HepG2 (cell line): ENCODE results near the gene ACTRT2. TPM values are rescaled to one million over a fixed set of nuclear protein-coding genes. Genes with fewer than 3 reads are reported as not detected.

ENCODE experiments used
- ATAC-seq: fragments of 200-7000 bp; cut with Tn5 transposase; 3 replicates; pipeline ENCODE4 v1.9.1; 2020; ENCODE audit warnings: mild to moderate bottlenecking, moderate library complexity
- BruUV-seq: library from RNA; stranded (reverse); fragments of 400-500 nt; replicated peaks from 2 replicates; lab custom pipeline; 2021; lab: Mats Ljungman, UMichigan
- CTCF ChIA-PET: fragments of 300-600 bp; formaldehyde crosslinking; extraction: SDS; loops from one replicate; lab custom pipeline; 2021; ENCODE audit warnings: low total read pairs, inconsistent platforms, low intra/inter-chr PET ratio; lab: Yijun Ruan, JAX
- POLR2A ChIA-PET: fragments of 350-600 bp; sonication (Branson Sonifier 250); formaldehyde crosslinking; loops from one replicate; lab custom pipeline; 2020; ENCODE audit warnings: antibody characterized with exemption, inconsistent platforms; lab: Yijun Ruan, JAX
- DNase-seq: peaks from one replicate; pipeline ENCODE4 v3.0.0-alpha.2; 2015; ENCODE audit warnings: low spot score
- FAIRE-seq: peaks from 3 replicates; lab custom pipeline; 2011; peaks lifted over from hg19 to GRCh38; lab: Jason Lieb, UNC
- H2AFZ ChIP-seq: one replicate; pipeline ENCODE4 v1.6.1; 2011; ENCODE audit warnings: low read length, inconsistent platforms
- H3K27ac ChIP-seq: fragments of 300-600 bp; 3 replicates; pipeline ENCODE4 v1.8.0; 2011; ENCODE audit warnings: mixed run types, mild to moderate bottlenecking, mixed read lengths, low read length, inconsistent platforms; ENCODE audit not compliant: insufficient read depth; ENCODE audit errors: extremely low read length
- H3K27me3 ChIP-seq, 2 experiments: fragments of 200-600 bp in 1 of 2; 2 replicates in 1 of 2; 3 replicates in 1 of 2; pipeline versions ENCODE4 v1.6.0 to v1.8.0; 2011; ENCODE audit warnings: low read length in 2 of 2, mild to moderate bottlenecking in 2 of 2, moderate library complexity in 2 of 2, inconsistent platforms in 1 of 2; ENCODE audit not compliant: insufficient read depth in 2 of 2, control insufficient read depth in 1 of 2
- H3K36me3 ChIP-seq, 2 experiments: fragments of 200-600 bp in 1 of 2; replicated peaks in 1 of 2; 2 replicates in 1 of 2; 3 replicates in 1 of 2; pipeline versions ENCODE4 v1.5.1 to v1.8.0; 2011; ENCODE audit warnings: low read length in 2 of 2, inconsistent platforms in 1 of 2; ENCODE audit not compliant: insufficient read depth in 2 of 2, control insufficient read depth in 1 of 2
- H3K4me1 ChIP-seq: 2 replicates; pipeline ENCODE4 v1.5.1; 2012; ENCODE audit warnings: low read length, inconsistent platforms; ENCODE audit not compliant: insufficient read depth
- H3K4me2 ChIP-seq: 2 replicates; pipeline ENCODE4 v1.6.0; 2011; ENCODE audit warnings: low read depth, low read length, inconsistent platforms
- H3K4me3 ChIP-seq, 3 experiments: fragments of 200-600 bp in 1 of 3; sonication (generic), shearing (Covaris generic) in 1 of 3; replicated peaks in 1 of 3; 2 replicates each; pipeline ENCODE4 v1.5.1; 2011 to 2016; ENCODE audit warnings: low read length in 3 of 3, inconsistent platforms in 2 of 3, low read depth in 2 of 3, mild to moderate bottlenecking in 2 of 3, control low read depth in 1 of 3, mixed read lengths in 1 of 3; ENCODE audit not compliant: insufficient read depth in 1 of 3
- H3K79me2 ChIP-seq: one replicate; pipeline ENCODE4 v1.6.1; 2011; ENCODE audit warnings: low read length, inconsistent platforms; ENCODE audit not compliant: insufficient read depth
- H3K9ac ChIP-seq: 2 replicates; pipeline ENCODE4 v1.6.0; 2011; ENCODE audit warnings: mild to moderate bottlenecking, low read depth, low read length, inconsistent platforms; ENCODE audit not compliant: insufficient read depth
- H3K9me3 ChIP-seq: 2 replicates; pipeline ENCODE4 v1.5.1; 2012; ENCODE audit warnings: mild to moderate bottlenecking, low read length
- H4K20me1 ChIP-seq: 2 replicates; pipeline ENCODE4 v1.6.0; 2011; ENCODE audit warnings: inconsistent platforms, mild to moderate bottlenecking, low read length, moderate library complexity; ENCODE audit not compliant: insufficient read depth
- ATRX ChIP-seq: sonication (generic); formaldehyde crosslinking; IDR thresholded peaks from 2 replicates; pipeline ENCODE4 v1.4.0; 2020; ENCODE audit warnings: missing genetic modification reagents, borderline replicate concordance
- CBFB ChIP-seq: sonication (generic); formaldehyde crosslinking; IDR thresholded peaks from 2 replicates; pipeline ENCODE4 v1.4.0; 2020; ENCODE audit warnings: missing genetic modification reagents
- FOXC1 ChIP-seq: sonication (generic); formaldehyde crosslinking; IDR thresholded peaks from 2 replicates; pipeline ENCODE4 v1.8.0; 2022; ENCODE audit warnings: mild to moderate bottlenecking, missing genetic modification reagents, borderline replicate concordance
- FOXO4 ChIP-seq: sonication (generic); formaldehyde crosslinking; conservative IDR thresholded peaks from 2 replicates; pipeline ENCODE4 v1.8.1; 2023; ENCODE audit warnings: missing genetic modification reagents
- KLF9 ChIP-seq: IDR thresholded peaks from 2 replicates; pipeline ENCODE4 v1.6.1; 2016; ENCODE audit warnings: low read depth
- NFE2L2 ChIP-seq: fragments of 150-350 bp; IDR thresholded peaks from 2 replicates; pipeline ENCODE4 v1.6.1; 2014; ENCODE audit warnings: low read length
- NKX3-1 ChIP-seq: sonication (generic); formaldehyde crosslinking; IDR thresholded peaks from 2 replicates; pipeline ENCODE4 v1.5.0; 2020; ENCODE audit warnings: missing genetic modification reagents
- NR1H2 ChIP-seq: sonication (generic); formaldehyde crosslinking; IDR thresholded peaks from 2 replicates; pipeline ENCODE4 v1.8.1; 2022; ENCODE audit warnings: low read depth, missing genetic modification reagents, borderline replicate concordance
- PRDM10 ChIP-seq: sonication (generic); formaldehyde crosslinking; IDR thresholded peaks from 2 replicates; pipeline ENCODE4 v1.4.0; 2020; ENCODE audit warnings: low read depth, missing genetic modification reagents
- SYNCRIP ChIP-seq: fragments of 200-400 bp; formaldehyde crosslinking; IDR thresholded peaks from 2 replicates; pipeline ENCODE4 v1.6.1; 2018; ENCODE audit warnings: mild to moderate bottlenecking, low read depth, low read length; ENCODE audit not compliant: insufficient read depth
- ZBTB7A ChIP-seq: sonication (generic); formaldehyde crosslinking; IDR thresholded peaks from 2 replicates; pipeline ENCODE4 v1.8.0; 2022; ENCODE audit warnings: mild to moderate bottlenecking, missing genetic modification reagents
- ZNF10 ChIP-seq: sonication (generic); formaldehyde crosslinking; IDR thresholded peaks from 2 replicates; pipeline ENCODE4 v1.4.0; 2020; ENCODE audit warnings: mild to moderate bottlenecking, low read depth, missing genetic modification reagents, borderline replicate concordance
- ZNF674 ChIP-seq: sonication (generic); formaldehyde crosslinking; IDR thresholded peaks from 2 replicates; pipeline ENCODE4 v1.5.0; 2020; ENCODE audit warnings: low read depth, mild to moderate bottlenecking, missing genetic modification reagents
- WGBS: methylation state at CpG from one replicate; pipeline ENCODE4 v1.1.6; 2017; ENCODE audit warnings: low lambda C conversion rate; 5-methylcytosine and 5-hydroxymethylcytosine counted together
- in situ Hi-C: cut with HindIII; loops from 2 replicates; pipeline ENCODE4 v1.10.0; 2017; ENCODE audit warnings: low pct_unique_long_range_greater_than_20kb; ENCODE audit not compliant: extremely low pct_ligation_motif_present
- intact Hi-C: fragments of 100-400 bp; cut with micrococcal nuclease; formaldehyde crosslinking; loops from one replicate; pipeline ENCODE4 v1.10.0; 2022; ENCODE audit not compliant: unreplicated experiment
- polyA plus RNA-seq, 8 experiments: library from polyadenylated mRNA; depleted of rRNA in 3 of 8; stranded (reverse) in 7 of 8; unstranded in 1 of 8; fragments of >200 nt; fragmentation: Illumina TruSeq in 4 of 8; extraction: Trizol in 4 of 8; gene quantifications; 2 replicates each; pipeline versions ENCODE4 v1.2.1 to v1.2.3, GENCODE V29; 2011 to 2016; ENCODE audit warnings: low read depth in 4 of 8, missing spikeins in 1 of 8, mixed read lengths in 1 of 8; ENCODE audit not compliant: insufficient read depth in 1 of 8
- total RNA-seq, 5 experiments: library from RNA; depleted of rRNA; stranded (reverse); fragments of >200 nt; fragmentation: Illumina TruSeq; extraction: Trizol; gene quantifications; 2 replicates each; pipeline ENCODE4 v1.2.3, GENCODE V29; 2016; ENCODE audit warnings: low read depth in 1 of 5

Gene ACTRT2
- total and polyA plus RNA-seq, 2 of the 13 experiments (the other 11 are each of a cell fraction or from before 2014, with no cell fraction given), result not detected

- H3K4me3 ChIP-seq, result no peak overlapping the region
- ATAC-seq (no peak), FAIRE-seq (no peak), DNase-seq (no peak)
- H3K27me3 ChIP-seq, result peaks cover 11 to 61% of the 10 kb centered on the region in 2 experiments
- intact Hi-C loops (no loop called here), in situ Hi-C loops (no loop called here)
- H3K4me2 ChIP-seq, result no peak overlapping the region
- POLR2A ChIA-PET, result no interaction called here
- no peaks in the 10 kb centered on the region for H3K9me3 ChIP-seq
- BruUV-seq, result no TSS peak
- no peak overlapping the region for H3K9ac ChIP-seq
- H3K79me2 ChIP-seq, result no peaks in the 10 kb centered on the region
- H4K20me1 ChIP-seq, result no peaks in the 10 kb centered on the region
- CTCF ChIA-PET, result no interaction called here
- WGBS, result 30% methylated on average over 7 of the region's 22 CpGs
- no peak for TF ChIP-seq ZBTB7A
- H3K27ac ChIP-seq, result no peak overlapping the region
- no peaks in the 10 kb centered on the region for H3K36me3 ChIP-seq
- no peak overlapping the region for H2AFZ ChIP-seq
- no peaks in the 10 kb centered on the region for H3K4me1 ChIP-seq
Observed at GRCh38 chr1:3016641-3017439, 4.4 kb upstream of the ACTRT2 start.

GRCh38 chr1:3017440-3018050 lies 3.7 kb upstream of the ACTRT2 start:
- no peak overlapping the region for H3K4me3 ChIP-seq
- ATAC-seq (no peak), DNase-seq (no peak), FAIRE-seq (no peak)
- no peak overlapping the region for H3K9ac ChIP-seq
- intact Hi-C loops (no loop called here), in situ Hi-C loops (no loop called here)
- H3K4me1 ChIP-seq, result no peaks in the 10 kb centered on the region
- ChIA-PET POLR2A (no interaction called here), CTCF (no interaction called here)
- no peaks in the 10 kb centered on the region for H3K79me2 ChIP-seq
- H3K27me3 ChIP-seq, result peaks cover 11 to 68% of the 10 kb centered on the region in 2 experiments
- H2AFZ ChIP-seq, result no peak overlapping the region
- no TSS peak for BruUV-seq
- no peaks in the 10 kb centered on the region for H3K9me3 ChIP-seq
- H3K36me3 ChIP-seq, result no peaks in the 10 kb centered on the region
- H3K4me2 ChIP-seq, result no peak overlapping the region
- no peak overlapping the region for H3K27ac ChIP-seq
- 28% methylated on average over 10 of the region's 17 CpGs for WGBS
- H4K20me1 ChIP-seq, result no peaks in the 10 kb centered on the region
- no peak for TF ChIP-seq NR1H2
- TF ChIP-seq PRDM10 (CRISPR knock-in tag), result no peak
- TF ChIP-seq FOXO4 (CRISPR knock-in tag), result no peak
- TF ChIP-seq NKX3-1 (CRISPR knock-in tag), result no peak
- no peak for TF ChIP-seq ATRX (CRISPR knock-in tag)
- TF ChIP-seq CBFB (CRISPR knock-in tag), result no peak
- TF ChIP-seq FOXC1, result no peak
- no peak for TF ChIP-seq ZNF674 (CRISPR knock-in tag)
- no peak for TF ChIP-seq KLF9
- no peak for TF ChIP-seq NFE2L2
- TF ChIP-seq ZNF10 (CRISPR knock-in tag), result no peak
- TF ChIP-seq SYNCRIP, result no peak
